ENCODE results near the gene GBGT1. TPM values are rescaled to one million over a fixed set of nuclear protein-coding genes. Genes with fewer than 3 reads are reported as not detected.
A peak's percentile ranks its signal among the peaks of the same experiment; 100 is the strongest.

GBGT1 gene
- total and polyA plus RNA-seq, 5 donors from 2014 or later: 0.67 to 1.6 (median 1.5) TPM; not detected in 2

DNA sequence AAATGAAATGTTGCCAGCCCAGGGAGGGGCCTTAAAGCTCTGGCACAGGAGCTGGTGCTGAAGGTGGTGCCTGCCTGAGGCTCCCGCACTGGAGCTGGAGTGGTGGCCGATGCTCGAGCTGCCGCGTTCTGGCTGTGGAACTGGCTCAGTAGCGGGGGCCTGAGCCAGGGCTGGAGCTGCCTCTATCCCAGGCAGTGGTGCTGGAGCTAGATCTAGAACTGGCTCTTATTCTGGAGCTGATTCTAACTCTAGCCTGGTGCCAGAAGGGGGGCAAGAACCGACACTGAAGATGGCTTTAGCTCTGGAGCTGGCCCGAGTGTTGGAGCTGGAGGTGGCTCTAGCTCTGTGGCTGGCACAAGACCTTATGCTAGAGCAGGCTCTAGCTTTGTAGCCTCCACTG lies 26.1 kb upstream of the GBGT1 start:
- H3K9me3 Mint-ChIP-seq: no peaks in the 10 kb centered on the region
- peaks cover 7% of the 10 kb centered on the region for H3K4me1 ChIP-seq (ENCODE audit: control insufficient read depth, insufficient read depth, low read length, poor library complexity, severe bottlenecking)
- no peaks in the 10 kb centered on the region for H3K9me3 ChIP-seq (ENCODE audit: control insufficient read depth in 2 of 2, low read length in 2 of 2)
- H3K27me3 Mint-ChIP-seq: peaks cover 30% of the 10 kb centered on the region
- H3K36me3 Mint-ChIP-seq: no peaks in the 10 kb centered on the region
- H3K4me3 Mint-ChIP-seq: no peak overlapping the region
- no peak overlapping the region for H3K27ac ChIP-seq (ENCODE audit: insufficient read depth, low read length, poor library complexity, severe bottlenecking)
- ATAC-seq (ENCODE audit: low read depth in 2 of 2) (no peak), DNase-seq (no peak)
- H3K27me3 ChIP-seq (ENCODE audit: control insufficient read depth, insufficient read depth, low read length): peaks cover 3% of the 10 kb centered on the region
- peaks cover 0 to 10% (median 7%) of the 10 kb centered on the region in 4 donors for H3K4me1 Mint-ChIP-seq
- no peaks in the 10 kb centered on the region for H3K36me3 ChIP-seq (ENCODE audit: control insufficient read depth, insufficient read depth, low read length)
- no peak overlapping the region for H3K27ac Mint-ChIP-seq
- no peak overlapping the region for H3K4me3 ChIP-seq (ENCODE audit: low read depth, low read length)

DNA sequence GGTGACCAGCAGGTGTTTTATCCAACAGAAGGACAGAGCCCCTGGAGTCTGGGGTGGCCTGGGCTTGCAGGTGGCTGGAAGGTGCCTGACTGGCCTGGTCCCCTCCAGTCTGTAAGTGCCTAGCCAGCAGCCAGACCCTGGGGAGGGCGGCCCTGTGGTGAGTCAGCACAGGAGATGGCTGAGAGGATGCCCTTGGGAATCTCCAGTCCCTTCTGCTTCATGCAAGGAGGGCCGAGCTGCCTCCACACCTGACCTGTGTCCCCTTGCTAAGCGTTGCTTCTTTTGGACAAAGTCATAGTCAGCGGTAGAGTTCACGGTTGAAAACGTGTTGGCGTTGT lies 25.1 kb upstream of the GBGT1 start:
- no peak overlapping the region for H3K27ac Mint-ChIP-seq
- no peak overlapping the region for H3K4me3 Mint-ChIP-seq
- no peaks in the 10 kb centered on the region for H3K36me3 Mint-ChIP-seq
- H3K27ac ChIP-seq (ENCODE audit: insufficient read depth, low read length, poor library complexity, severe bottlenecking): no peak overlapping the region
- ATAC-seq (ENCODE audit: low read depth in 2 of 2): no peak
- H3K9me3 Mint-ChIP-seq: no peaks in the 10 kb centered on the region
- no peaks in the 10 kb centered on the region for H3K9me3 ChIP-seq (ENCODE audit: control insufficient read depth in 2 of 2, low read length in 2 of 2)
- no peaks in the 10 kb centered on the region for H3K36me3 ChIP-seq (ENCODE audit: control insufficient read depth, insufficient read depth, low read length)
- no peak overlapping the region for H3K4me3 ChIP-seq (ENCODE audit: low read depth, low read length)
- peaks cover 32% of the 10 kb centered on the region for H3K27me3 Mint-ChIP-seq
- H3K27me3 ChIP-seq (ENCODE audit: control insufficient read depth, insufficient read depth, low read length): peaks cover 6% of the 10 kb centered on the region
- H3K4me1 Mint-ChIP-seq: peaks cover 0 to 12% (median 10%) of the 10 kb centered on the region in 4 donors
- peaks cover 7% of the 10 kb centered on the region for H3K4me1 ChIP-seq (ENCODE audit: control insufficient read depth, insufficient read depth, low read length, poor library complexity, severe bottlenecking)
- DNase-seq: no peak

DNA sequence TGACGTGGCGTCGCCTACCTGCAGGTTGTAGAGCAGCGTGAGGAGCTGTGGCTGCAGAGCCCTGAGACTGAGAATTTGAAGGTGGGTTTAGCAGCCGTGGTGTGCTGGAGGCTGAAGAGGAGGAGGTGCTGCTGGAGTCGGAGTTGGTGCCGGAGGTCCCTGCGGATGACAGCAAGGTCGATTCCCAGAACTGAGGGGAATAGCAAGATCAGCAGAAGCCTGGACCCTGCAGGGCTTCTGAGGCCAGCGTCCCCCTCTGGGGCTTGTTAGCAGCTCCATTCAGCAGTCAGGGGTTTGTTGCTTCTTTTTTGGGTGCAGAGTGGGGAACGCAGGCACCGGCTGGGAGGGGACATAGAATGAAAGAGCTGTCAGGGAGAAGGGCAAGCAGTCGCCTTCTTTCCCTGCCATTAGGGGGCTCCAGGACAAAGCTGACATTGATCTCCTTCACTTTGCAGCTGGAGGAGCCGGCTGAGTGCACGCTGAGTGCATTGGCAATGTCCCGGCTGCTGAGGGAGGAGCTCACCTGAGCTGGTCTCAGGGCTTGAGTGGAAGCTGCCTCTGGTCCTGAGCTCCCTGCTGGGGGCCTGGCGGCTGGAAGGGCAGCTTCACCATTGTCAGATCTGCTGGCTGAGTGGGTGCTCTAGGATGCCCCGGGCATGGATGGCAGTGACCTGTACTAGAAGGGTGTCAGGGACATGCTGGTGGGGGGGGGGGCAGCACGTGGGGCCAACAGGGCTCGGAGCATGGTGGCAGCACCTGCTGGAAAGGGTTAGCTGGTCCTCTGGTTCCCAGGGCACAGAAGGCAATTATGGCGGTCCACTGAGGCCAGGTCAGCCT lies 24.5 kb upstream of the GBGT1 start:
- Histone ChIP-seq H3K9me3 (ENCODE audit: control insufficient read depth in 2 of 2, low read length in 2 of 2) (no peaks in the 10 kb centered on the region), H3K36me3 (ENCODE audit: control insufficient read depth, insufficient read depth, low read length) (no peaks in the 10 kb centered on the region), H3K27ac (ENCODE audit: insufficient read depth, low read length, poor library complexity, severe bottlenecking) (no peak overlapping the region), H3K4me1 (ENCODE audit: control insufficient read depth, insufficient read depth, low read length, poor library complexity, severe bottlenecking) (peaks cover 7% of the 10 kb centered on the region), H3K27me3 (ENCODE audit: control insufficient read depth, insufficient read depth, low read length) (peaks cover 8% of the 10 kb centered on the region), H3K4me3 (ENCODE audit: low read depth, low read length) (no peak overlapping the region)
- ATAC-seq (ENCODE audit: low read depth in 2 of 2): no peak
- no peak overlapping the region for H3K4me3 Mint-ChIP-seq
- no peak overlapping the region for H3K27ac Mint-ChIP-seq
- peaks cover 26% of the 10 kb centered on the region for H3K27me3 Mint-ChIP-seq
- H3K4me1 Mint-ChIP-seq: peaks cover 0 to 12% (median 10%) of the 10 kb centered on the region in 4 donors
- no peaks in the 10 kb centered on the region for H3K9me3 Mint-ChIP-seq
- H3K36me3 Mint-ChIP-seq: no peaks in the 10 kb centered on the region
- peak in 1 of 3 donors; percentile 9 for DNase-seq

DNA sequence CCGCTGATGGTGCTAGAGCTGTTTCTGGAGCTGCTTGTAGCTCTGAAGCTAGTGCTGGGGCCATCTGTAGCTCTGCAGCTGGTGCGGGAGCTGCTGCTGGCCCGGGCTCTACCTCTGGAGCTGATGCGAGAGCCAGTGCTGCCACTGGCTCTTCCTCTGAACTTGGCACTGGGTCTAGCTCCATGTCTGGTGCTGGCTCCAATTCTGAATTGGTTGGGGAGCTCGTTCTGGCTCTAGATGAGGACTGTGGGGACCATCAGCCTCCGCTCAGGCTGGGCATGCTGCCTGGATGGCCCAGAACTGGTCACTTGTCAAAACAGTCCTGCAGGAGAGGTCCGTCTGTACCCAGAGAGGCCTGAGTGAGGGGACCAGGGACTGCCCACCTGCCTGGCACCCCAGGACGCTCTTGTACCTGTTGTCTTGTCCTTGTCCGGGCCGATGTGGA lies 23.9 kb upstream of the GBGT1 start:
- H3K4me3 ChIP-seq (ENCODE audit: low read depth, low read length): no peak overlapping the region
- no peak overlapping the region for H3K27ac ChIP-seq (ENCODE audit: insufficient read depth, low read length, poor library complexity, severe bottlenecking)
- Mint-ChIP-seq H3K27ac (no peak overlapping the region), H3K9me3 (no peaks in the 10 kb centered on the region), H3K4me3 (no peak overlapping the region), H3K27me3 (peaks cover 24% of the 10 kb centered on the region), H3K4me1 (peaks cover 0 to 12% (median 10%) of the 10 kb centered on the region in 4 donors), H3K36me3 (no peaks in the 10 kb centered on the region)
- DNase-seq: no peak
- no peak for ATAC-seq (ENCODE audit: low read depth in 2 of 2)
- H3K4me1 ChIP-seq (ENCODE audit: control insufficient read depth, insufficient read depth, low read length, poor library complexity, severe bottlenecking): peaks cover 7% of the 10 kb centered on the region
- no peaks in the 10 kb centered on the region for H3K36me3 ChIP-seq (ENCODE audit: control insufficient read depth, insufficient read depth, low read length)
- peaks cover 12% of the 10 kb centered on the region for H3K27me3 ChIP-seq (ENCODE audit: control insufficient read depth, insufficient read depth, low read length)
- H3K9me3 ChIP-seq (ENCODE audit: control insufficient read depth in 2 of 2, low read length in 2 of 2): no peaks in the 10 kb centered on the region

DNA sequence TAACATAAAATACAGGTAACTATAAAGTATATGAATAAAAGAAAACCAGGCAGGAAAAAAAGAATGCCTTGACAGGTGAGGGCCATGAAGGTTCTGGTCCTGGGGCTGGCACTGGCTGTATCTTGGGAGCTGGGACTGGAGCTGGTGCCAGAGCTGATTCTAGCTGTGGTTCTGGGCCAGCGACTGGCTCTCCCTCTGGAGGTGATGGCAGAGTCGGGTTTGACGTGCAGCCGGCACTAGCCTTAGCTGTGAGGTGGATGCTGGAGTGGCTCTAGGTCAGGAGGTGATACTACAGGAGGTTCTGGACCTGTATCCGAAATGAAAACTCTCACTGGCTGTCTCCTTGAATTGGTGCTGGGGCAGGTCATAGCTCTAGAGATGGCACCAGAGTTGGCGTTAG lies 23.0 kb upstream of the GBGT1 start:
- no peaks in the 10 kb centered on the region for H3K9me3 ChIP-seq (ENCODE audit: control insufficient read depth in 2 of 2, low read length in 2 of 2)
- ATAC-seq (ENCODE audit: low read depth in 2 of 2) (no peak), DNase-seq (no peak)
- Mint-ChIP-seq H3K27ac (peak overlapping the region in 1 of 3 donors; percentile 25), H3K36me3 (no peaks in the 10 kb centered on the region), H3K4me1 (peaks cover 0 to 12% (median 10%) of the 10 kb centered on the region in 4 donors), H3K27me3 (peaks cover 23% of the 10 kb centered on the region), H3K4me3 (no peak overlapping the region), H3K9me3 (no peaks in the 10 kb centered on the region)
- no peaks in the 10 kb centered on the region for H3K36me3 ChIP-seq (ENCODE audit: control insufficient read depth, insufficient read depth, low read length)
- H3K27ac ChIP-seq (ENCODE audit: insufficient read depth, low read length, poor library complexity, severe bottlenecking): no peak overlapping the region
- peaks cover 14% of the 10 kb centered on the region for H3K27me3 ChIP-seq (ENCODE audit: control insufficient read depth, insufficient read depth, low read length)
- peaks cover 7% of the 10 kb centered on the region for H3K4me1 ChIP-seq (ENCODE audit: control insufficient read depth, insufficient read depth, low read length, poor library complexity, severe bottlenecking)
- H3K4me3 ChIP-seq (ENCODE audit: low read depth, low read length): no peak overlapping the region

DNA sequence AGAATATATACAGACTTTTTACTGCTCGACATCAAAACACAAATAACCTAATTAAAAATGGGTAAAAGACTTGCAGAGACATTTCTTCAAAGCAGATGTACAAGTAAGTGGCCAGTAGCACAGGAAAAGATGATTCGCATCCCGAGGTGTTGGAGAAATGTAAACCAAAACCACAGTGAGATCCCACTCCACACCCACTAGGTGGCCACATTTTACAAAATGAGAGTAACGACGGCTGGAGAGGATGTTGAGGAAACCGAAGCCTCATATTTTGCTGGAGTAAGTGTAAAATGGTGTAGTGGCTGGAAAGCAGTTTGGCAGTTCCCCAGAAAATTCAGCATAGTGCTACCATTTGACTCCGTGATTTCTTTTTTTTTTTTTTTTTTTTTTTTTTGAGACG lies 21.3 kb upstream of the GBGT1 start:
- H3K36me3 Mint-ChIP-seq: no peaks in the 10 kb centered on the region
- Histone ChIP-seq H3K27me3 (ENCODE audit: control insufficient read depth, insufficient read depth, low read length) (peaks cover 14% of the 10 kb centered on the region), H3K36me3 (ENCODE audit: control insufficient read depth, insufficient read depth, low read length) (no peaks in the 10 kb centered on the region), H3K9me3 (ENCODE audit: control insufficient read depth in 2 of 2, low read length in 2 of 2) (no peaks in the 10 kb centered on the region), H3K4me1 (ENCODE audit: control insufficient read depth, insufficient read depth, low read length, poor library complexity, severe bottlenecking) (peaks cover 7% of the 10 kb centered on the region), H3K4me3 (ENCODE audit: low read depth, low read length) (peak overlapping the region; percentile 10), H3K27ac (ENCODE audit: insufficient read depth, low read length, poor library complexity, severe bottlenecking) (no peak overlapping the region)
- no peak overlapping the region for H3K27ac Mint-ChIP-seq
- ATAC-seq (ENCODE audit: low read depth in 2 of 2): peak; percentile 37 to 38
- H3K4me1 Mint-ChIP-seq: peaks cover 2 to 12% (median 10%) of the 10 kb centered on the region in 4 donors
- no peaks in the 10 kb centered on the region for H3K9me3 Mint-ChIP-seq
- peak in 2 of 3 donors; percentile 27 to 65 for DNase-seq
- peak overlapping the region in 1 of 4 donors; percentile 41 for H3K4me3 Mint-ChIP-seq
- peaks cover 29% of the 10 kb centered on the region for H3K27me3 Mint-ChIP-seq

- Mint-ChIP-seq H3K4me1 (peaks cover 4 to 12% (median 10%) of the 10 kb centered on the region in 4 donors), H3K4me3 (no peak overlapping the region), H3K9me3 (no peaks in the 10 kb centered on the region), H3K27ac (no peak overlapping the region), H3K36me3 (no peaks in the 10 kb centered on the region), H3K27me3 (peaks cover 35% of the 10 kb centered on the region)
- H3K4me3 ChIP-seq (ENCODE audit: low read depth, low read length): no peak overlapping the region
- H3K4me1 ChIP-seq (ENCODE audit: control insufficient read depth, insufficient read depth, low read length, poor library complexity, severe bottlenecking): peaks cover 7% of the 10 kb centered on the region
- ATAC-seq (ENCODE audit: low read depth in 2 of 2) (no peak), DNase-seq (no peak)
- no peaks in the 10 kb centered on the region for H3K36me3 ChIP-seq (ENCODE audit: control insufficient read depth, insufficient read depth, low read length)
- peaks cover 14% of the 10 kb centered on the region for H3K27me3 ChIP-seq (ENCODE audit: control insufficient read depth, insufficient read depth, low read length)
- H3K27ac ChIP-seq (ENCODE audit: insufficient read depth, low read length, poor library complexity, severe bottlenecking): no peak overlapping the region
- no peaks in the 10 kb centered on the region for H3K9me3 ChIP-seq (ENCODE audit: control insufficient read depth in 2 of 2, low read length in 2 of 2)
These were observed 18.4 kb upstream of the GBGT1 start for GRCh38 chr9:133182151-133182550.

- DNase-seq (no peak), ATAC-seq (ENCODE audit: low read depth in 2 of 2) (no peak)
- Mint-ChIP-seq H3K27me3 (peaks cover 41% of the 10 kb centered on the region), H3K4me1 (peaks cover 4 to 12% (median 10%) of the 10 kb centered on the region in 4 donors), H3K9me3 (no peaks in the 10 kb centered on the region), H3K4me3 (no peak overlapping the region), H3K27ac (no peak overlapping the region), H3K36me3 (no peaks in the 10 kb centered on the region)
- H3K27ac ChIP-seq (ENCODE audit: insufficient read depth, low read length, poor library complexity, severe bottlenecking): no peak overlapping the region
- peaks cover 7% of the 10 kb centered on the region for H3K4me1 ChIP-seq (ENCODE audit: control insufficient read depth, insufficient read depth, low read length, poor library complexity, severe bottlenecking)
- H3K36me3 ChIP-seq (ENCODE audit: control insufficient read depth, insufficient read depth, low read length): no peaks in the 10 kb centered on the region
- H3K27me3 ChIP-seq (ENCODE audit: control insufficient read depth, insufficient read depth, low read length): peaks cover 14% of the 10 kb centered on the region
- no peaks in the 10 kb centered on the region for H3K9me3 ChIP-seq (ENCODE audit: control insufficient read depth in 2 of 2, low read length in 2 of 2)
- no peak overlapping the region for H3K4me3 ChIP-seq (ENCODE audit: low read depth, low read length)
These were observed 17.8 kb upstream of the GBGT1 start for GRCh38 chr9:133181561-133181960.
